SH-SY5Y (cell line): Measurements from ENCODE around the gene SLC66A1.

Experiments used
- GATA2 ChIP-seq: IDR thresholded peaks from 2 replicates; pipeline ENCODE4 v1.6.1; 2011; ENCODE audit warnings: mild to moderate bottlenecking, low read depth, low read length
- GATA3 ChIP-seq: IDR thresholded peaks from 2 replicates; pipeline ENCODE4 v1.6.1; 2011; ENCODE audit warnings: low read depth, mild to moderate bottlenecking, low read length, moderate library complexity

- no peak for TF ChIP-seq GATA3
- no peak for TF ChIP-seq GATA2
Measured at GRCh38 chr1:19321071-19321470, 8.9 kb downstream of the SLC66A1 start.
